WERI-Rb-1 (cell line): ENCODE results near the gene RUFY2.

Experiments used
- DNase-seq: peaks from one replicate; pipeline ENCODE4 v3.0.0-alpha.2; 2020
- H3K27ac ChIP-seq: fragments of 250-450 bp; sonication (Bioruptor Pico); 2 replicates; pipeline ENCODE4 v1.5.1; 2020; ENCODE audit warnings: mild to moderate bottlenecking, moderate library complexity
- H3K27me3 ChIP-seq: fragments of 250-450 bp; sonication (Bioruptor Pico); 2 replicates; pipeline ENCODE4 v1.5.1; 2021; ENCODE audit warnings: mild to moderate bottlenecking, low read depth, moderate library complexity; ENCODE audit not compliant: insufficient read depth, severe bottlenecking
- H3K36me3 ChIP-seq: fragments of 250-450 bp; sonication (Bioruptor Pico); 2 replicates; pipeline ENCODE4 v1.5.1; 2020; ENCODE audit warnings: mild to moderate bottlenecking, moderate library complexity
- H3K4me3 ChIP-seq: 2 replicates; pipeline ENCODE4 v1.5.1; 2011; ENCODE audit warnings: low read depth, mild to moderate bottlenecking, control low read depth, low read length
- H3K9me3 ChIP-seq: fragments of 250-450 bp; sonication (Bioruptor Pico); 2 replicates; pipeline ENCODE4 v1.5.1; 2021; ENCODE audit warnings: mild to moderate bottlenecking, moderate library complexity; ENCODE audit not compliant: severe bottlenecking
- CTCF ChIP-seq: IDR thresholded peaks from 2 replicates; pipeline ENCODE4 v1.5.1; 2011; ENCODE audit warnings: low read depth, mild to moderate bottlenecking, control low read depth, inconsistent platforms, low read length

RUFY2 gene

GRCh38 chr10:68302871-68303270, 104.2 kb downstream of the RUFY2 start:
- Histone ChIP-seq H3K27ac (no peak overlapping the region), H3K36me3 (no peaks in the 10 kb centered on the region), H3K27me3 (no peaks in the 10 kb centered on the region), H3K9me3 (no peaks in the 10 kb centered on the region), H3K4me3 (no peak overlapping the region)
- TF ChIP-seq CTCF = no peak
- no peak for DNase-seq

- H3K4me3 ChIP-seq = no peak overlapping the region
- no peak overlapping the region for H3K27ac ChIP-seq
- DNase-seq = no peak
- H3K9me3 ChIP-seq = no peaks in the 10 kb centered on the region
- TF ChIP-seq CTCF = no peak
- H3K36me3 ChIP-seq = no peaks in the 10 kb centered on the region
- H3K27me3 ChIP-seq = no peaks in the 10 kb centered on the region
Measured at GRCh38 chr10:68302503-68302823, 104.6 kb downstream of the RUFY2 start.

GRCh38 chr10:68301790-68302502, 105.1 kb downstream of the RUFY2 start:
- Histone ChIP-seq H3K27me3 (no peaks in the 10 kb centered on the region), H3K27ac (no peak overlapping the region), H3K9me3 (no peaks in the 10 kb centered on the region), H3K36me3 (no peaks in the 10 kb centered on the region), H3K4me3 (no peak overlapping the region)
- TF ChIP-seq CTCF = no peak
- no peak for DNase-seq

- H3K4me3 ChIP-seq = no peak overlapping the region
- no peak overlapping the region for H3K27ac ChIP-seq
- DNase-seq = no peak
- no peaks in the 10 kb centered on the region for H3K36me3 ChIP-seq
- TF ChIP-seq CTCF = no peak
- no peaks in the 10 kb centered on the region for H3K9me3 ChIP-seq
- no peaks in the 10 kb centered on the region for H3K27me3 ChIP-seq
Measured at GRCh38 chr10:68301301-68301700, 105.8 kb downstream of the RUFY2 start.

- DNase-seq = no peak
- Histone ChIP-seq H3K27me3 (no peaks in the 10 kb centered on the region), H3K9me3 (no peaks in the 10 kb centered on the region), H3K27ac (no peak overlapping the region), H3K36me3 (no peaks in the 10 kb centered on the region; the same call in 1 of the 2 replicates), H3K4me3 (no peak overlapping the region)
- TF ChIP-seq CTCF = no peak
Measured at GRCh38 chr10:68296843-68297663, 110.0 kb downstream of the RUFY2 start.
